ENCODE measurements around the gene MAPKAPK3.

MAPKAPK3 gene

GRCh38 chr3:50652709-50653108, 35.8 kb downstream of the MAPKAPK3 start:
- TF ChIP-seq FOXM1 (IDR thresholded peaks at IDR 0.05; ENCODE audit: borderline replicate concordance, low read depth): no peak
- peak; percentile 80 for TF ChIP-seq RAD21 (IDR thresholded peaks at IDR 0.05; ENCODE audit: low read depth)
- TF ChIP-seq TEAD4 (IDR thresholded peaks at IDR 0.05): no peak

GRCh38 chr3:50653937-50654595, 37.1 kb downstream of the MAPKAPK3 start:
- TF ChIP-seq ZBTB7A (IDR thresholded peaks at IDR 0.05; ENCODE audit: low read depth): no peak

GRCh38 chr3:50655009-50655830, 38.3 kb downstream of the MAPKAPK3 start:
- TF ChIP-seq TEAD4 (IDR thresholded peaks at IDR 0.05): no peak
- no peak for TF ChIP-seq EGR1 (IDR thresholded peaks at IDR 0.05)
- no peak for TF ChIP-seq ZBTB7A (IDR thresholded peaks at IDR 0.05; ENCODE audit: low read depth)
- no peak for TF ChIP-seq CREB1 (IDR thresholded peaks at IDR 0.05; ENCODE audit: low read depth)
- no peak for TF ChIP-seq FOXM1 (IDR thresholded peaks at IDR 0.05; ENCODE audit: borderline replicate concordance, low read depth)
- TF ChIP-seq CEBPB (IDR thresholded peaks at IDR 0.05): no peak
- TF ChIP-seq RAD21 (IDR thresholded peaks at IDR 0.05; ENCODE audit: low read depth): no peak

GRCh38 chr3:50656417-50657195, 39.7 kb downstream of the MAPKAPK3 start:
- no peak for TF ChIP-seq REST (IDR thresholded peaks at IDR 0.05; ENCODE audit: low read depth)
- TF ChIP-seq RAD21 (IDR thresholded peaks at IDR 0.05; ENCODE audit: low read depth): no peak
- no peak for TF ChIP-seq USF1 (IDR thresholded peaks at IDR 0.05)
- TF ChIP-seq MAX (IDR thresholded peaks at IDR 0.05): no peak
- TF ChIP-seq CREB1 (IDR thresholded peaks at IDR 0.05; ENCODE audit: low read depth): no peak
- no peak for TF ChIP-seq EP300 (IDR thresholded peaks at IDR 0.05; ENCODE audit: borderline replicate concordance)
- TF ChIP-seq EGR1 (IDR thresholded peaks at IDR 0.05): no peak

GRCh38 chr3:50657407-50657806, 40.5 kb downstream of the MAPKAPK3 start:
- TF ChIP-seq EP300 (IDR thresholded peaks at IDR 0.05; ENCODE audit: borderline replicate concordance) (no peak), REST (IDR thresholded peaks at IDR 0.05; ENCODE audit: low read depth) (no peak), NFIC (IDR thresholded peaks at IDR 0.05) (no peak), TAF1 (IDR thresholded peaks at IDR 0.05; ENCODE audit: low read depth) (no peak), RAD21 (IDR thresholded peaks at IDR 0.05; ENCODE audit: low read depth) (no peak), CEBPB (IDR thresholded peaks at IDR 0.05) (no peak), USF1 (IDR thresholded peaks at IDR 0.05) (no peak), EGR1 (IDR thresholded peaks at IDR 0.05) (no peak), CREB1 (IDR thresholded peaks at IDR 0.05; ENCODE audit: low read depth) (no peak), YY1 (IDR thresholded peaks at IDR 0.05; ENCODE audit: low read depth) (no peak), TEAD4 (IDR thresholded peaks at IDR 0.05) (no peak)

GRCh38 chr3:50657816-50658215, 40.9 kb downstream of the MAPKAPK3 start:
- no peak for TF ChIP-seq ZBTB7A (IDR thresholded peaks at IDR 0.05; ENCODE audit: low read depth)
- no peak for TF ChIP-seq TEAD4 (IDR thresholded peaks at IDR 0.05)
- no peak for TF ChIP-seq FOXM1 (IDR thresholded peaks at IDR 0.05; ENCODE audit: borderline replicate concordance, low read depth)
- TF ChIP-seq YY1 (IDR thresholded peaks at IDR 0.05; ENCODE audit: low read depth): no peak
- TF ChIP-seq NFIC (IDR thresholded peaks at IDR 0.05): no peak
- TF ChIP-seq TCF12 (IDR thresholded peaks at IDR 0.05; ENCODE audit: low read depth): no peak
- TF ChIP-seq TAF1 (IDR thresholded peaks at IDR 0.05; ENCODE audit: low read depth): no peak
- no peak for TF ChIP-seq CEBPB (IDR thresholded peaks at IDR 0.05)
